HG03097 (cell line): Measurements from ENCODE around the gene WIPF1.
"Not testable (repeated sequence)": the region's sequence is repeated elsewhere in the genome, so short reads cannot be mapped to it uniquely, and the experiment has no call there.

Source experiments
- ATAC-seq: cut with Tn5 transposase; IDR thresholded peaks from one replicate; pipeline ENCODE4 v1.9.1; 2021; ENCODE audit not compliant: unreplicated experiment, low FRiP score

The WIPF1 gene

GRCh38 chr2:174575124-174575776 lies 22.4 kb downstream of the WIPF1 start:
- ATAC-seq, result no peak

- no peak for ATAC-seq
Observed at GRCh38 chr2:174574657-174575056, 22.9 kb downstream of the WIPF1 start.

- ATAC-seq, result no peak
Observed at GRCh38 chr2:174573621-174574081, 24.0 kb downstream of the WIPF1 start.

- ATAC-seq, result no peak
Observed at GRCh38 chr2:174572556-174572955, 25.0 kb downstream of the WIPF1 start.

- no peak for ATAC-seq
Observed at GRCh38 chr2:174571669-174572323, 25.8 kb downstream of the WIPF1 start.

GRCh38 chr2:174570318-174570958 lies 27.2 kb downstream of the WIPF1 start:
- no peak for ATAC-seq

- ATAC-seq, result no peak
Observed at GRCh38 chr2:174569678-174570077, 27.9 kb downstream of the WIPF1 start.

- ATAC-seq, result no peak
Observed at GRCh38 chr2:174568425-174568824, 29.2 kb downstream of the WIPF1 start.

GRCh38 chr2:174566871-174567270 lies 30.7 kb downstream of the WIPF1 start:
- no peak for ATAC-seq

- ATAC-seq, result no peak
Observed at GRCh38 chr2:174563530-174564282, 33.9 kb downstream of the WIPF1 start.

- ATAC-seq, result no peak
Observed at GRCh38 chr2:174561972-174562370, 35.6 kb downstream of the WIPF1 start.

GRCh38 chr2:174561283-174561971 lies 36.2 kb downstream of the WIPF1 start:
- ATAC-seq, result no peak

- ATAC-seq, result no peak
Observed at GRCh38 chr2:174560737-174561136, 36.9 kb downstream of the WIPF1 start.

- ATAC-seq, result no peak
Observed at GRCh38 chr2:174555998-174556397, 41.6 kb downstream of the WIPF1 start.

GRCh38 chr2:174554529-174555150 lies 43.0 kb downstream of the WIPF1 start:
- ATAC-seq, result no peak

GRCh38 chr2:174553811-174554493 lies 43.7 kb downstream of the WIPF1 start:
- ATAC-seq, result no peak

- no peak for ATAC-seq
Observed at GRCh38 chr2:174552880-174553279, 44.7 kb downstream of the WIPF1 start.

GRCh38 chr2:174551697-174552096 lies 45.9 kb downstream of the WIPF1 start:
- ATAC-seq, result no peak

GRCh38 chr2:174548646-174549045 lies 49.0 kb downstream of the WIPF1 start:
- not testable (repeated sequence) for ATAC-seq
